Kidney (tissue), 14 donors: ENCODE measurements around the gene GALNT6. TPM values are rescaled to one million over a fixed set of nuclear protein-coding genes. Genes with fewer than 3 reads are reported as not detected.

Experiments used
- DNase-seq, 5 donors: peaks; one replicate each; pipeline ENCODE4 v3.0.0-alpha.2; 2013 to 2020
- FAIRE-seq: peaks from 2 replicates; lab custom pipeline; 2012; peaks lifted over from hg19 to GRCh38; lab: Jason Lieb, UNC
- H3K27ac ChIP-seq, 2 donors: one replicate each; pipeline ENCODE4 v1.7.0; 2013; ENCODE audit warnings: low read depth in 2 of 2, low read length in 2 of 2, inconsistent platforms in 1 of 2
- H3K27me3 ChIP-seq: one replicate; pipeline ENCODE4 v1.7.1; 2013; ENCODE audit warnings: low read length, inconsistent platforms; ENCODE audit not compliant: control insufficient read depth, insufficient read depth
- H3K36me3 ChIP-seq, 3 donors: one replicate each; pipeline versions ENCODE4 v1.7.0 to v1.7.1; 2013; ENCODE audit warnings: low read length in 3 of 3, control low read depth in 1 of 3, inconsistent platforms in 1 of 3; ENCODE audit not compliant: insufficient read depth in 3 of 3, control insufficient read depth in 2 of 3
- H3K4me1 ChIP-seq, 3 donors: one replicate each; pipeline versions ENCODE4 v1.7.0 to v1.7.1; 2013; ENCODE audit warnings: low read length in 3 of 3, inconsistent platforms in 1 of 3, low read depth in 1 of 3; ENCODE audit not compliant: control insufficient read depth in 2 of 3, insufficient read depth in 2 of 3
- H3K4me3 ChIP-seq, 3 donors: one replicate each; pipeline versions ENCODE4 v1.7.0 to v1.8.1; 2013; ENCODE audit warnings: low read length in 3 of 3, control low read depth in 1 of 3, inconsistent platforms in 1 of 3
- H3K9ac ChIP-seq, 3 donors: one replicate each; pipeline versions ENCODE4 v1.7.0 to v1.7.1; 2013; ENCODE audit warnings: low read length in 3 of 3, control low read depth in 1 of 3, inconsistent platforms in 1 of 3
- H3K9me3 ChIP-seq, 3 donors: one replicate each; pipeline versions ENCODE4 v1.7.0 to v1.7.1; 2013; ENCODE audit warnings: low read length in 3 of 3, control low read depth in 1 of 3, inconsistent platforms in 1 of 3; ENCODE audit not compliant: control insufficient read depth in 2 of 3, insufficient read depth in 1 of 3
- intact Hi-C: fragments of 100-400 bp; cut with DNase I; formaldehyde crosslinking; loops from one replicate; pipeline ENCODE4 v1.11.1; 2022
- polyA plus RNA-seq: library from polyadenylated mRNA; stranded (reverse); fragments of 350-450 nt; fragmentation: Illumina TruSeq; extraction: RNeasy Lipid Tissue Mini Kit (QIAGEN cat#74804); gene quantifications from one replicate; pipeline ENCODE4 v1.2.3, GENCODE V29; 2014; ENCODE audit warnings: low read depth, low replicate concordance; ENCODE audit not compliant: insufficient read depth
- total RNA-seq: library from RNA; stranded (reverse); fragmentation: NEBNext Ultra II Directional; extraction: Animal tissue kit (Norgen Biotek cat#: 25700); gene quantifications from one replicate; pipeline ENCODE4 v1.2.1, GENCODE V29; 2021
- TF ChIP-seq, protein P1 (sequence below): IDR thresholded peaks from 3 replicates; pipeline ENCODE4 v1.5.1; 2012; ENCODE audit warnings: mild to moderate bottlenecking, moderate library complexity, borderline replicate concordance; ENCODE audit not compliant: insufficient read depth; ENCODE audit errors: extremely low read depth
- donor health status: control.
- donor health status: control.
- donor health status: control.
- donor health status: control.
- donor health status: control.
- donor health status: DM: yes; HTN: yes; CAD: no.
- donor health status: Normal renal cell carcinoma (clear cell type).

The GALNT6 gene
- total and polyA plus RNA-seq, 2 donors from 2014 or later: 2.1 to 16.8 TPM

DNA sequence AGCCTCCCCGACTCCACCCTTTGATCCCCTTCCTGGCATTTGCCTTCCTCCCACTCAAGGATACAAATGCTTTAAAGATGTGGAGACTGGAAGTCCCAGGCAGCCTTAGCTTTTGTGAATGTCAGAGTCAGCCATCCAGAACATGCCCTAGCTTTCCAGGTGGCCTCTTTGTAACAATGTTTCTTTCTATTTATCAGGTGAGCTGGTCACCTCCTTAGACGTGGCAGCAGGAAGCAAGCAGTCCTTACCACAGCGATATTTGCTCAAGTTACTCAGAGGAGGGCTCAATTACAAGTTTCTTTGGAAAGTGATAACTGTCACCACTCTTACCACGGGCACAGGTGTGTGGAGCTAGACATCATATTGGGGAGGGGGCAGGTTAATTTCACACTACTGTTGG is 4.9 kb downstream of the GALNT6 start:
- TF ChIP-seq, protein P1, sequence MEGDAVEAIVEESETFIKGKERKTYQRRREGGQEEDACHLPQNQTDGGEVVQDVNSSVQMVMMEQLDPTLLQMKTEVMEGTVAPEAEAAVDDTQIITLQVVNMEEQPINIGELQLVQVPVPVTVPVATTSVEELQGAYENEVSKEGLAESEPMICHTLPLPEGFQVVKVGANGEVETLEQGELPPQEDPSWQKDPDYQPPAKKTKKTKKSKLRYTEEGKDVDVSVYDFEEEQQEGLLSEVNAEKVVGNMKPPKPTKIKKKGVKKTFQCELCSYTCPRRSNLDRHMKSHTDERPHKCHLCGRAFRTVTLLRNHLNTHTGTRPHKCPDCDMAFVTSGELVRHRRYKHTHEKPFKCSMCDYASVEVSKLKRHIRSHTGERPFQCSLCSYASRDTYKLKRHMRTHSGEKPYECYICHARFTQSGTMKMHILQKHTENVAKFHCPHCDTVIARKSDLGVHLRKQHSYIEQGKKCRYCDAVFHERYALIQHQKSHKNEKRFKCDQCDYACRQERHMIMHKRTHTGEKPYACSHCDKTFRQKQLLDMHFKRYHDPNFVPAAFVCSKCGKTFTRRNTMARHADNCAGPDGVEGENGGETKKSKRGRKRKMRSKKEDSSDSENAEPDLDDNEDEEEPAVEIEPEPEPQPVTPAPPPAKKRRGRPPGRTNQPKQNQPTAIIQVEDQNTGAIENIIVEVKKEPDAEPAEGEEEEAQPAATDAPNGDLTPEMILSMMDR: no peak
- Histone ChIP-seq H3K4me3 (no peak overlapping the region), H3K9ac (no peak overlapping the region), H3K27me3 (no peaks in the 10 kb centered on the region), H3K9me3 (no peaks in the 10 kb centered on the region), H3K36me3 (no peaks in the 10 kb centered on the region), H3K27ac (no peak overlapping the region), H3K4me1 (peaks cover 0 to 3% (median 0%) of the 10 kb centered on the region in 3 donors)
- DNase-seq (peak in 2 of 5 donors; percentile 56 to 57), FAIRE-seq (no peak)
- intact Hi-C loops: no loop called here

GRCh38 chr12:51383269-51383905 is 7.8 kb downstream of the GALNT6 start:
- H3K9me3 ChIP-seq: no peaks in the 10 kb centered on the region
- no peak for FAIRE-seq

DNA sequence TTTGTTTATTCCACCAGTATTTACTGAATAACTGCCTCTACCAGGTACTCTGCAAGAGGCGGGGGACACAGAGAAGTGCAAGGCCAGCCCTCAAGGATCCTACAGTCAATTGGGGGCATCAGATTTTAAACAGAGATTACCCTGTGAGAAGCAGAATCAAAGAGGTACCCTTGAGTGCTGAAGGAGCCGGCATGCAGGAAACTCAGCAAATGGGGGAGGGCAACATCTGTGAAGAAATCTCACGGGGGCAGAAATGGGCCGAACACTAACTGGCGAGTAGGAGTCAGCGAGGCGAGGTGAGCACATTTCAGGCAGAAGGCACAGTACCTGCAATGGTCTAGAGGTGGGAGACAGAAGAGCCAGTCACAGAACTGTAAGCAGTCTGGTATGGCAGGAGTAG is 9.0 kb downstream of the GALNT6 start:
- Histone ChIP-seq H3K27ac (no peak overlapping the region), H3K36me3 (no peaks in the 10 kb centered on the region), H3K27me3 (no peaks in the 10 kb centered on the region), H3K4me3 (no peak overlapping the region), H3K9me3 (no peaks in the 10 kb centered on the region), H3K4me1 (peaks cover 0 to 8% (median 0%) of the 10 kb centered on the region in 3 donors), H3K9ac (no peak overlapping the region)
- no peak for FAIRE-seq
- TF ChIP-seq, protein P1: no peak
- intact Hi-C loops: no loop called here
- DNase-seq: no peak

More at GRCh38 chr12:51383269-51383905, 7.8 kb downstream of the GALNT6 start:
- intact Hi-C loops: no loop called here
- TF ChIP-seq, protein P1: no peak
- H3K4me1 ChIP-seq: peaks cover 0 to 8% (median 0%) of the 10 kb centered on the region in 3 donors
- H3K4me3 ChIP-seq: no peak overlapping the region
- H3K27me3 ChIP-seq: no peaks in the 10 kb centered on the region
- no peak overlapping the region for H3K9ac ChIP-seq
- no peak overlapping the region for H3K27ac ChIP-seq
- DNase-seq: no peak
- no peaks in the 10 kb centered on the region for H3K36me3 ChIP-seq
